GM19463 (cell line): ENCODE measurements around the gene KCNA10.

Experiments used
- ATAC-seq: cut with Tn5 transposase; IDR thresholded peaks from one replicate; pipeline ENCODE4 v1.9.1; 2021; ENCODE audit warnings: mild to moderate bottlenecking, moderate library complexity; ENCODE audit not compliant: unreplicated experiment

The KCNA10 gene

DNA sequence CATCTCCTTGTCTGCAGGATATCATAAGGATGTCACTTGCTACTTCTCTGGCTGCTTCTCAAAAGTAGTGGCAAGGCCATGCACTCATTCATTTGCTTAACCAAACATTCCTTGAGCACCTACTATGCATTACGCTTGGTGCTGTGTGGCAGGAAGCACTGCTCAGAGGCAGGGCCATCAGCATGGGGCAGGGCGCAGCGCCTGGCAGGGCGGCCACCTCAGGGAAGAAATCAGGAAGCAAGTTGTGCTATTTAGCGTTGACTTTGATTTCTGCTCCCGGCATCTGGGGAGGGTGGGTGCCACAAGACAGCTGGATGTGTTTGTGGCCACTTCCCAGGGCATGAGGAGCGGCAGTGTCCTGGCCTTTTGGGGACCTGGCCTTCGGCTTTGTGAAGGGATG, 40.1 kb downstream of the KCNA10 start:
- ATAC-seq, result no peak

DNA sequence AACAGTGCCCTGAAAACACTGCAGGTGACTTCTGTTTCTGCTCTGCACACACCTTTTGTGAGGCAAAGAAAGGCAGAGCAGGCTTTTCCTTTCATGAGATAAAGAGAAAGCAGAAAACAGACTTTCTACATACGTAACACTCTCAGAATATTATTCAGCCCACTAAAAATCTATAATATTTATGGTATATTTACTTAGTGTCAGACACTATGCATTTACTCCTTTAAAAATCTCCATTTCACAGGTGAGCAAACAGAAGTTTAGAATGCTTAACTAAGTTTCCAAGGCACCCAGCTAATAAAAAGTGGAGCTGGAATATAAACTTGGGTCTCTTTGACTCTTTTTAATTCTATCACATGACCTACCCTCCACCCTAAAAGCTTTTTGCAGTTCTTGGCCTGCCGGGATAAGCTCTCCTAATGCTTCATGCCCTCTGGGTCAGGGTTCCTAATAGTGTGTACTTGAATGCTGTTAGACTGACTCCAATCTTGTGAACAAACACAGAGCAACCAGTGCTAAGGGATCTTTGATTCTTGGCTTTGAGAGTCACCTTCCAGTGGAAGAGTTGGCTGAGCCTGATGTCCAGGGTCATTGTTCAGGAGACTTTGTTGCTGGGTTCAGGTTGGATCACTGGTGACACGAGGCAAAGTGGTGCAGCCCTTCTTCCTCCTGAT, 40.9 kb downstream of the KCNA10 start:
- no peak for ATAC-seq

DNA sequence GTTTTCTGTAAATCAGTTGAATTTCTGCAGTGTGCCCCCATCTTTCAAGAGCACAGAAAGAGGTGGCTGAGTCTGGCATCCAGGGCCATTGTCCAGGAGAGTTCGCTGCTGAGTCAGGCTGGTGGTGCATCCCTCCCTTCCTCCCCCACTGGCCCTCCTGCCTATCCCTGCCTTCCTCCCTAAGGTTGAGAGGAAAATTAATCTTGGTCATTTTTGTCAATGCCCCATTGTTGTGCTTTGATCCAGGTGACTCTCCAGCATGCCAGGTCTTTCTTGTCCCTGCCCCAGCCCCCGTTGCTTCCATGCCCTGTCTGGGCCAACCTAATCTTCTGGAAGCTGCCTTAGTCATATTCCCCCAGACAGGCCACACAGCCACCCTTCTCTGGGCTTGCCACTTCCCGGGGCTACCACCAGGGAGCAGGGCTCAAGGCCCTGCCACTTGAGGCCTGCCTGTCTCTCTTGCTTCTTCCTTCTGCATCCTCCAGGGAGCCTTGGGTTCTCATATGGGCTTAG, 41.5 kb downstream of the KCNA10 start:
- ATAC-seq, result no peak

DNA sequence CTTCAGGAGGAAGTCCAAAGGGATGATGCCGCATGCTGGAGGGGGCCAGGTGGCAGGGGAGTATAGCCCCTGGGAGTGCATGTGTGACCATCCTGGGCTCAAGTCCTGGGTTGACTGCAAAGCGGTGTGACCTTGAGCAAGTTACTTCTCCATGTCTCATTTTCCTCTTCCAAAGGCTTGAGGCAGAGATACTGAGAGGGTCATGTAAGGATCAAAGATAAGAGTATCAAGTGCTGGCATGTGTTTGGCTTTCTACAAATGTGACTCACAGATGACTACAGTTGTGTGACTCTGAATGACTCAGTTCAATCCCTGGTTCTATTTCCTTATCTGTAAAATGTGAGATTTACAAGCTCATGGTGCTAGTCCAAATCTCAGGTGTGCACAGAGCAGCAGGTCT, 41.9 kb downstream of the KCNA10 start:
- no peak for ATAC-seq

DNA sequence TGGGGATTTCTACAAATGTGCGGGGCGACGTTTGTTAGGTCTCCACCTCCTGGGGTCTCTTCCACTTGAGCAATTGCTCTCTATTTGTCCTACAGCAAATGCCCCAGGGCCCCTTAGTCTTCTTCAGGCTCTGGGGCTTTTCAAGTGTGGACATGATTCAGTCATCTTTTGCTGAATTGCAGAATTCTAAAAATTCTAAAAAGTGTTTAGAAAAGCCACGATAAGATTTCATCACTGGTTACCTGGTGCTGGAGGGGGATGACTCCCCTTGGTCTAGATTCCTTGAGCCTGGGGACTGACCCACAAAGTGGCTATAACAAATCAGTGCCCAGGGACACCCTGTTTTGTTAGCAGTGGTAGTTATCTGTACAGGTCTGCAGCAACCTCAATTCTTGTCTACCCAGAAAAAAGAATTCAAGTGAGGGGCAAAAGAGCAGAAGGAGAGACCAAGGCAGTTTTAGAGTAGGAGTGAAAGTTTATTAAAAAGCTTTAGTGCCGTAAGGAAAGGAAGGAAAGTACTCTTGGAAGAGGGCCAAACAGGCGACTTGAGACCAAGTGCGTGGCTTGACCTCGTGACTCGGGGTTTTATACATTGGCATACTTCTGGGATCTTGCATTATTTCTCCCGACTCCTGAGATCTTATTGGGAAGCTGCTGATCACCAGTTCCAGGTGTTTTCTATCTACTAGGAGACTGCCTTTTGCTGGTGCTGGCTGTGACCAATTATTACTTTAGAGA, 42.8 kb downstream of the KCNA10 start:
- ATAC-seq, result no peak

DNA sequence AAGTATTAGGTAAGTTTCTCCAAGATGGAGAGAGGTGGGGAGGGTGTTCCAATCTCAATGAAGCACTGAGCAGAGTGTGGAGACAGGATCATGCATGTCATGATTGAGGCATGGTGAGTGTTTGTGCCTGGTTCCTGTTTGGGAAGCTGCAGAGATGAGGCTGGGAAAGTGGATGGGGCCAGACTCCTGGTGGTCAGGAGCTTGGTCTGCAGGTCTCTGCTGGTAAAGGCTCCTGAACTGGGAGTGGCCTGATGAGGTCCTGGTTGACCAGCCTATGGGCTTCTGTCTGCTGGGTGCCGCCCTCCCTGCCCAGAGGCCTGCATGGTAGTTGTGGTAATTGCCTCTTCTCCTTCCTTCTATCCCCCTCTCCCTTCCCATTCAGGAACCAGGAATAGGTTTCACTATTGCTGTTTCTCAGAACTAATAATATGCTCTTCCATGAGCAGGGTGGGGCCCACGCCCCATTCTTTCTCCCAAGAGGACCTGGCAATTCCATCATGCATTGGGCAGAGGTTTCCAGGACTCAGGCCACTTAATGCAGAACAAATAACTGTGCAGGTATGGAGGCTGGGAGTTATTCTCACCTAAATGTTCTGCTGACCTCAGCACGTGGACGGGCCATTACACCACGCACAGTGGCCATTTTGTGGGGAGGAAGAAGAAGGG, 43.5 kb downstream of the KCNA10 start:
- ATAC-seq, result no peak

DNA sequence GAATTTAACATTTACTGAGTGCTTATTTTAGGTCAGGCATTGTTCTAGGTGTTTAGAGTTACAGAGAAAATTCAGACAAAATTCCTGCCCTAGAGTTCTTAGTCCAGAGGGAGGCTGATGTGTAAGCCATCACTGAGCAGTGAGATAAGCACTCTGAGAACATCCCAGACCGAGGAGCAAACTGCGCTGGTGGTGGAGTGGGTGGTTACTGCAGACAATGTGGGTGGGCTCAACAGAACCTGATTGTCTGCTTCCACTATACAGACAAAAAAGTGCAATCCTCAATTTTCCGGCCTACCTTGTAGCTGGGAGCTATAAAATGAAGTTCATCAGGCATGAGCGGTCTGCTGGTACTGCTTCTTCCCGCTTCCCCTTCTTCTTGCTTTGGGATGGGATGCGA, 44.5 kb downstream of the KCNA10 start:
- no peak for ATAC-seq

DNA sequence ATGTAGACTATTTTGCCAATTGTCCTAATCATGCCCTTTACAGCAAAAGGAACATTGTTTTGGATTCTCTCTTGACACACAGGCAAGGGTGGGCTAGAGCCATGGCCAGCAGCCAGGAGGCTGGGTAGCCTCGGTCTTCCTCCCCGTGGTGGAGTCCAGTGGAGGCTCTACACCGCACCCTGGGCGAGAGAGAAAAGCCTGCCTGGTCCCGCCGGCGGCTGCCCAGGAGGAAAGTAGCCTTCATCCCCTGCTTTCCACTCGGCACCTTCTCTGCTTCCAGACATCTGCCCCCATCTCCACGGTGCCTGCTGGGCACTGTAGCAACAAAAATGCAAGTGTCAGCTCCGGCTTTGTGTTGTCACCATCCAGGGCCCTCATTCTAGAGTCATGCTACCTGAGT, 46.4 kb downstream of the KCNA10 start:
- ATAC-seq, result no peak

DNA sequence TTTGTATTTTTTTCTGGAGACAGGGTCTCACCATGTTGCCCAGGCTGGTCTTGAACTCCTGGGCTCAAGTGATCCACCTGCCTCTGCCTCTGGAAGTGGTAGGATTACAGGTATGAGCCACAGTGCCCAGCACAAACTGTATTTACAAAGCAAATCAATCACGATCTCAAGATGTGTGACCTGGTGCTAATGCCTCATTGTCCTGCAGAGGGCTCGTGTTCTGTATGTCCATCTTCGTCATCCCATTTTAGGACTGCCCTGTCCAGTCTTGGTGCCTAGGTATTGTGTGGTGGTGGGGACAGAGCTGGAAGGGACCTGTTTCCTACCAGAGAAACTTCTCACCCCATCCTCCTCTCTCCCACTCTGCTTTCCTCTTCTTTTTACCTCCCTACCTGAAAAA, 47.8 kb downstream of the KCNA10 start:
- no peak for ATAC-seq
